K562 (cell line): Measurements from ENCODE around the gene PALMD. TPM values are rescaled to one million over a fixed set of nuclear protein-coding genes. Genes with fewer than 3 reads are reported as not detected.

Source experiments
- AFF4 ChIP-seq: sonication (generic); formaldehyde crosslinking; IDR thresholded peaks from 2 replicates; pipeline ENCODE4 v1.8.0; 2023; ENCODE audit warnings: mild to moderate bottlenecking, missing genetic modification reagents
- MITF ChIP-seq: IDR thresholded peaks from 2 replicates; pipeline ENCODE4 v1.6.1; 2014; ENCODE audit warnings: antibody characterized with exemption
- REST ChIP-seq, 2 experiments: fragments of 450-650 bp; formaldehyde crosslinking in 1 of 2; IDR thresholded peaks; 2 replicates each; pipeline versions ENCODE4 v1.4.0 to v1.6.1; 2014 to 2020; ENCODE audit warnings: mild to moderate bottlenecking in 2 of 2, borderline replicate concordance in 1 of 2, low read depth in 1 of 2
- TBP ChIP-seq: optimal IDR thresholded peaks from 2 replicates; pipeline ENCODE3; 2011; ENCODE audit warnings: low read depth, low read length, improper control_type of control experiment
- polyA plus RNA-seq, 8 experiments: library from polyadenylated mRNA; depleted of rRNA in 4 of 8; stranded (reverse) in 5 of 8; unstranded in 3 of 8; fragments of >200 nt; fragmentation: Nextera tagmentation in 2 of 8; fragmentation: Illumina TruSeq in 1 of 8; extraction: Ambion mirVana in 2 of 8; extraction: Trizol in 1 of 8; gene quantifications; 2 replicates each; pipeline versions ENCODE4 v1.2.1 to v1.2.3, GENCODE V29; 2011 to 2014; ENCODE audit warnings: inconsistent platforms in 1 of 8, missing spikeins in 1 of 8
- total RNA-seq, 7 experiments: library from RNA; depleted of rRNA in 6 of 7; stranded (reverse); fragments of >200 nt in 6 of 7; fragmentation: Illumina TruSeq in 2 of 7; extraction: Trizol in 2 of 7; gene quantifications; 2 replicates each; pipeline versions ENCODE4 v1.2.1 to v1.2.3, GENCODE V29; 2011 to 2021; ENCODE audit warnings: low replicate concordance in 1 of 7
- TF ChIP-seq, protein P1 (sequence below): IDR thresholded peaks from 2 replicates; pipeline ENCODE4 v1.6.1; 2011; ENCODE audit warnings: borderline replicate concordance, low read depth, mild to moderate bottlenecking, moderate library complexity, low read length; ENCODE audit not compliant: insufficient read depth, poor library complexity, severe bottlenecking
- TF ChIP-seq, protein P2 (sequence below): sonication (generic); formaldehyde crosslinking; IDR thresholded peaks from 2 replicates; pipeline ENCODE4 v1.4.0; 2020; ENCODE audit warnings: mild to moderate bottlenecking, missing genetic modification reagents

The PALMD gene
- total and polyA plus RNA-seq, 9 of the 15 experiments (the other 6 are each of a cell fraction or from before 2014, with no cell fraction given) = 2.7 to 13.5 (median 5.4) TPM

DNA sequence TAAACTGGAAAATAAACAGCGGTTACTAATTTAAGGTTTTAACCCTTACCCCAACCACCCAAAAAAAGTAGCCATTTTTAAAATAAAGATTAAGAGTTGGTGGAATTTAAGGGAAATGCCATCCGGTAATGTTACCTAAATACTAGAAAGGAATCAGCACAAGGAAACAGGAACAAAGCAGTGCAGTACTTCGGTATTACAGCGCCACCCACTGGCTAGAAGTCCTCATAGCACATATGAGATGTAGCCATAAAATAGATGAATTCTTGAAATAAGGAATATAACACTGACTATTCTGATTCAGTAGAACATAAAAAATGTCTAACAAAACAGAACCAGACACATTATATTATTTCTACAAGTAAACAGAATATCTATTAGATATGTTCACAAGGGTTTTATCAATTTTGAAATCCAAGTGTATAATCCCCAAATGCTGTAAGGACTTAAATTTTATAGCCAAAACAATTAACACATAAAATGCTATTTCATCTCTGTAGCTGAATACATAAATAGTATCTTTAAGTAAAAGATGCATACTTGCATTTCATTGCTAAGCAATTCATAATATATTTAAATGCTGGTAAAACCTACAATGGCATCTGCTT lies 61.7 kb downstream of the PALMD start (continued):
- TF ChIP-seq, protein P1, sequence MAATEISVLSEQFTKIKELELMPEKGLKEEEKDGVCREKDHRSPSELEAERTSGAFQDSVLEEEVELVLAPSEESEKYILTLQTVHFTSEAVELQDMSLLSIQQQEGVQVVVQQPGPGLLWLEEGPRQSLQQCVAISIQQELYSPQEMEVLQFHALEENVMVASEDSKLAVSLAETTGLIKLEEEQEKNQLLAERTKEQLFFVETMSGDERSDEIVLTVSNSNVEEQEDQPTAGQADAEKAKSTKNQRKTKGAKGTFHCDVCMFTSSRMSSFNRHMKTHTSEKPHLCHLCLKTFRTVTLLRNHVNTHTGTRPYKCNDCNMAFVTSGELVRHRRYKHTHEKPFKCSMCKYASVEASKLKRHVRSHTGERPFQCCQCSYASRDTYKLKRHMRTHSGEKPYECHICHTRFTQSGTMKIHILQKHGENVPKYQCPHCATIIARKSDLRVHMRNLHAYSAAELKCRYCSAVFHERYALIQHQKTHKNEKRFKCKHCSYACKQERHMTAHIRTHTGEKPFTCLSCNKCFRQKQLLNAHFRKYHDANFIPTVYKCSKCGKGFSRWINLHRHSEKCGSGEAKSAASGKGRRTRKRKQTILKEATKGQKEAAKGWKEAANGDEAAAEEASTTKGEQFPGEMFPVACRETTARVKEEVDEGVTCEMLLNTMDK = no peak
- TF ChIP-seq TBP (no peak), REST (IDR thresholded peaks at IDR 0.05; ENCODE audit: borderline replicate concordance) (peak; percentile 68; the same call in 1 of the 2 replicates), REST (CRISPR knock-in tag; IDR thresholded peaks at IDR 0.05; ENCODE audit: low read depth) (no peak), AFF4 (no peak), MITF (no peak)
- TF ChIP-seq, protein P2, sequence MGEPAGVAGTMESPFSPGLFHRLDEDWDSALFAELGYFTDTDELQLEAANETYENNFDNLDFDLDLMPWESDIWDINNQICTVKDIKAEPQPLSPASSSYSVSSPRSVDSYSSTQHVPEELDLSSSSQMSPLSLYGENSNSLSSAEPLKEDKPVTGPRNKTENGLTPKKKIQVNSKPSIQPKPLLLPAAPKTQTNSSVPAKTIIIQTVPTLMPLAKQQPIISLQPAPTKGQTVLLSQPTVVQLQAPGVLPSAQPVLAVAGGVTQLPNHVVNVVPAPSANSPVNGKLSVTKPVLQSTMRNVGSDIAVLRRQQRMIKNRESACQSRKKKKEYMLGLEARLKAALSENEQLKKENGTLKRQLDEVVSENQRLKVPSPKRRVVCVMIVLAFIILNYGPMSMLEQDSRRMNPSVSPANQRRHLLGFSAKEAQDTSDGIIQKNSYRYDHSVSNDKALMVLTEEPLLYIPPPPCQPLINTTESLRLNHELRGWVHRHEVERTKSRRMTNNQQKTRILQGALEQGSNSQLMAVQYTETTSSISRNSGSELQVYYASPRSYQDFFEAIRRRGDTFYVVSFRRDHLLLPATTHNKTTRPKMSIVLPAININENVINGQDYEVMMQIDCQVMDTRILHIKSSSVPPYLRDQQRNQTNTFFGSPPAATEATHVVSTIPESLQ (CRISPR knock-in tag) = no peak
